GM18499 (cell line): ENCODE measurements around the gene ABRACL.
"Not testable (repeated sequence)": the region's sequence is repeated elsewhere in the genome, so short reads cannot be mapped to it uniquely, and the experiment has no call there.

Source experiments
- ATAC-seq: cut with Tn5 transposase; IDR thresholded peaks from one replicate; pipeline ENCODE4 v1.9.1; 2021; ENCODE audit warnings: moderate number of reproducible peaks; ENCODE audit not compliant: insufficient read depth, unreplicated experiment

Gene ABRACL

GRCh38 chr6:139028658-139029469 is at the start of gene ABRACL:
ABRACL (plus strand) TSS chr6:139028745; CDS start chr6:139034161, 5,416 bp downstream.
- ATAC-seq: no peak

- no peak for ATAC-seq
Measured at GRCh38 chr6:138979365-138979764, 49.2 kb upstream of the ABRACL start.

GRCh38 chr6:138979813-138980668 is 48.5 kb upstream of the ABRACL start:
- ATAC-seq: no peak

- ATAC-seq: no peak
Measured at GRCh38 chr6:138981416-138981815, 47.1 kb upstream of the ABRACL start.

GRCh38 chr6:138986578-138986977 is 42.0 kb upstream of the ABRACL start:
- ATAC-seq: no peak

- peak; percentile 7 for ATAC-seq
Measured at GRCh38 chr6:138987080-138987642, 41.4 kb upstream of the ABRACL start.

GRCh38 chr6:138987643-138988468 is 40.7 kb upstream of the ABRACL start, which contains the start of gene REPS1:
REPS1 (minus strand) TSS chr6:138988253; CDS start chr6:138987682, 571 bp downstream.
- ATAC-seq: peak; percentile 58

GRCh38 chr6:138988469-138988834 is 40.1 kb upstream of the ABRACL start:
- ATAC-seq: peak; percentile 13

GRCh38 chr6:138989098-138989983 is 39.2 kb upstream of the ABRACL start:
- ATAC-seq: no peak

GRCh38 chr6:138991206-138991605 is 37.3 kb upstream of the ABRACL start:
- ATAC-seq: no peak

GRCh38 chr6:138992965-138993364 is 35.6 kb upstream of the ABRACL start:
- not testable (repeated sequence) for ATAC-seq

GRCh38 chr6:138993410-138993809 is 35.1 kb upstream of the ABRACL start:
- not testable (repeated sequence) for ATAC-seq

GRCh38 chr6:138996524-138996923 is 32.0 kb upstream of the ABRACL start:
- no peak for ATAC-seq

GRCh38 chr6:138997136-138997535 is 31.4 kb upstream of the ABRACL start:
- ATAC-seq: no peak

GRCh38 chr6:138999949-139000725 is 28.4 kb upstream of the ABRACL start:
- no peak for ATAC-seq

GRCh38 chr6:139003751-139004150 is 24.8 kb upstream of the ABRACL start:
- no peak for ATAC-seq

GRCh38 chr6:139006477-139006876 is 22.1 kb upstream of the ABRACL start:
- ATAC-seq: no peak

- no peak for ATAC-seq
Measured at GRCh38 chr6:139007428-139007827, 21.1 kb upstream of the ABRACL start.
